C4-2B (cell line): ENCODE data around the gene HIPK3.

Experiments
- H3K27ac ChIP-seq: fragments of 450-650 bp; 2 replicates; pipeline ENCODE4 v1.5.1; 2017
- ZFX ChIP-seq: fragments of 450-650 bp; IDR thresholded peaks from 2 replicates; pipeline ENCODE4 v1.6.1; 2017
- TF ChIP-seq, protein P1 (sequence below): fragments of 450-650 bp; conservative IDR thresholded peaks from 2 replicates; pipeline ENCODE4 v1.5.1; 2017; ENCODE audit warnings: mild to moderate bottlenecking

The HIPK3 gene

DNA sequence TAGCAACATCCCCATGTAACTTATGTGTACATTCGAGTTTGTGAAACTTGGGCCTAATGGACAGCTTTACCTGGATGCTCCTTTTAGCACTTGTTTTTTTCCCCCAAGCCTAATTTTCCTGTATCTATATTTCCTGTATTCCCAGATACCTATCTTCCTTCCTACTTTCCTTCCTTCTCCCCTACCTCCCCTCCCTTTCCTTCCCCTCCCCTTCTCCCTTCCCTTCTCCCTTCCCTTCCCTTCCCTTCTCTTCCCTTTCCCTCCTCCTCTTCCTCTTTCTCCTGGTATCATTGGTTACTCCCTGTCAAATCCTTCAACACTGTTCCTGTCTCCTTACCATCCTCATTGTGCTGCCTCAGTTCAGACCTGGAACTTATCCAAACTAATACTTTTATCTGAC, 111.8 kb downstream of the HIPK3 start:
- TF ChIP-seq, protein P1, sequence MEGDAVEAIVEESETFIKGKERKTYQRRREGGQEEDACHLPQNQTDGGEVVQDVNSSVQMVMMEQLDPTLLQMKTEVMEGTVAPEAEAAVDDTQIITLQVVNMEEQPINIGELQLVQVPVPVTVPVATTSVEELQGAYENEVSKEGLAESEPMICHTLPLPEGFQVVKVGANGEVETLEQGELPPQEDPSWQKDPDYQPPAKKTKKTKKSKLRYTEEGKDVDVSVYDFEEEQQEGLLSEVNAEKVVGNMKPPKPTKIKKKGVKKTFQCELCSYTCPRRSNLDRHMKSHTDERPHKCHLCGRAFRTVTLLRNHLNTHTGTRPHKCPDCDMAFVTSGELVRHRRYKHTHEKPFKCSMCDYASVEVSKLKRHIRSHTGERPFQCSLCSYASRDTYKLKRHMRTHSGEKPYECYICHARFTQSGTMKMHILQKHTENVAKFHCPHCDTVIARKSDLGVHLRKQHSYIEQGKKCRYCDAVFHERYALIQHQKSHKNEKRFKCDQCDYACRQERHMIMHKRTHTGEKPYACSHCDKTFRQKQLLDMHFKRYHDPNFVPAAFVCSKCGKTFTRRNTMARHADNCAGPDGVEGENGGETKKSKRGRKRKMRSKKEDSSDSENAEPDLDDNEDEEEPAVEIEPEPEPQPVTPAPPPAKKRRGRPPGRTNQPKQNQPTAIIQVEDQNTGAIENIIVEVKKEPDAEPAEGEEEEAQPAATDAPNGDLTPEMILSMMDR, result no peak
- no peak for TF ChIP-seq ZFX
- H3K27ac ChIP-seq, result no peak overlapping the region

DNA sequence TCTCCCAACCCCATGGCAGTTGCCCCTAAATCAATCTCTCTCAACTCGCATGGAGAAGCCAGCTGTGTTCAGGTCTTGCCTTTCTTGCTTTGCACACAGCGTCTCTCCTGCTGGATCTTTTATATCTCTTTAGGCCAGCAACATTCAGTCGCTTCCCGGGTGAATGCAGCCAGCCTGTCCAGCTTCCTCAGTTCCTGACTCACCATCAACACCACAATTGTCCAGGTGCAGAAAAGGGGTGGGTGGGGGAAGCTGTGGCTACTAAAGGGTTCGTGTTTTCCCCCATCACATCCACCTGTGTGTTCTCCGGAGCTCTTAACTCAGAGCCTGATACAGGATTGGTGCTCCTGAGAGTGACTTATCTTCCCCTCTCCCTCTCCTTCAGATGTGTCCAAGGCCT, 116.5 kb downstream of the HIPK3 start:
- no peak for TF ChIP-seq ZFX
- TF ChIP-seq, protein P1, result no peak
- no peak overlapping the region for H3K27ac ChIP-seq

DNA sequence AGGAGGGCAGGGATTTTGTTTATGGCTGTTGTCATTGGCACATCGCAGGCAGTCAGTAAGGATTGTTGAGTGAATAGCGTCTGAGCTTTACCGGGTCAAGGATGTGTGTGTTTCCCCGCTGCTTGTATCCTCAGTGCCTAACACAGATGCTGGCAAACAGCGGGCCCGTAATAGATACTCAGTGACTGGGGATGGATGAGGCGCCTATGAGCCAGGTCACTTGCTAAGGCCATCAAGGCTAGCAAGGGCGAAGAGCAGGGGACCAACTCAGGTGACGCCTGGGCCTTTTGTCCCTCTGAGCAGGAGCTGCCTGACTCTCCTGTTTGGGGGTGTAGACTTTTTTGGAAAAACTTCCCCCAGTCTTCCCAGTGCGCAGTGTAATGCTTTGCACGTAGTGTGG, 118.1 kb downstream of the HIPK3 start:
- no peak for TF ChIP-seq ZFX
- TF ChIP-seq, protein P1, result no peak
- H3K27ac ChIP-seq, result no peak overlapping the region

DNA sequence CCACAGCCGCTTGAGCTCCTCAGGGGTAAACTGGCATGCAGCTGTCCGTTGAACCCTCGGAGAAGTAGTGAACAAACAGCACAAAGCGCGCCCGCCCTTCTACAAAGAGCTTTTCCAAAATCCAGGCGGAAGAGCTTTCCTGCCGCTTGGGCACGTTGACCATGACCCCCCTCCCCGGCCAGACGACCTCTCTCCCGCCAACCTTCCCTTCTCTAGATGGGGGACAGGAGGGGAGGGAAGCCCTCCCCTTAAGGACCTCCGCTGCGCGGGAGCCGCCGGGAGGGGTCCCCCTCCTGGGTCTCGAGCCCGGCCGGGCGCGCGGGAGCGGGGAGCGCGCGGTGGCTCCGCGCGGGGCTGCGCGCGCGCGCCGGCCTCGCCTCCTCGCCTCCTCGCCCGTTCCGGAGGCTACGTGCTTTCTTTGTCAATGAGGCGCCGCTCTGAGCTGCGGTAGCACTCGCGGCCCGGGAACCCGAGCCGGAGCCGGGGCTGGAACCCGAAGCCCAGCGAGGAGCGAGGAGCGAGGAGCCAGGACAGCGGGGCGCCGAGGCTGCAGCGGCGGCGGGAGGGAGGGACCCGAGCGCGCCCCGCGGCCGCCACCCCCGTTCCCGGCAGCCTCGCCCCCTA, 118.6 kb downstream of the HIPK3 start, which contains the start of gene KIAA1549L:
KIAA1549L (plus strand) TSS at position 421 of the 624 bp plus-strand sequence.
- no peak for TF ChIP-seq ZFX
- TF ChIP-seq, protein P1, result no peak

DNA sequence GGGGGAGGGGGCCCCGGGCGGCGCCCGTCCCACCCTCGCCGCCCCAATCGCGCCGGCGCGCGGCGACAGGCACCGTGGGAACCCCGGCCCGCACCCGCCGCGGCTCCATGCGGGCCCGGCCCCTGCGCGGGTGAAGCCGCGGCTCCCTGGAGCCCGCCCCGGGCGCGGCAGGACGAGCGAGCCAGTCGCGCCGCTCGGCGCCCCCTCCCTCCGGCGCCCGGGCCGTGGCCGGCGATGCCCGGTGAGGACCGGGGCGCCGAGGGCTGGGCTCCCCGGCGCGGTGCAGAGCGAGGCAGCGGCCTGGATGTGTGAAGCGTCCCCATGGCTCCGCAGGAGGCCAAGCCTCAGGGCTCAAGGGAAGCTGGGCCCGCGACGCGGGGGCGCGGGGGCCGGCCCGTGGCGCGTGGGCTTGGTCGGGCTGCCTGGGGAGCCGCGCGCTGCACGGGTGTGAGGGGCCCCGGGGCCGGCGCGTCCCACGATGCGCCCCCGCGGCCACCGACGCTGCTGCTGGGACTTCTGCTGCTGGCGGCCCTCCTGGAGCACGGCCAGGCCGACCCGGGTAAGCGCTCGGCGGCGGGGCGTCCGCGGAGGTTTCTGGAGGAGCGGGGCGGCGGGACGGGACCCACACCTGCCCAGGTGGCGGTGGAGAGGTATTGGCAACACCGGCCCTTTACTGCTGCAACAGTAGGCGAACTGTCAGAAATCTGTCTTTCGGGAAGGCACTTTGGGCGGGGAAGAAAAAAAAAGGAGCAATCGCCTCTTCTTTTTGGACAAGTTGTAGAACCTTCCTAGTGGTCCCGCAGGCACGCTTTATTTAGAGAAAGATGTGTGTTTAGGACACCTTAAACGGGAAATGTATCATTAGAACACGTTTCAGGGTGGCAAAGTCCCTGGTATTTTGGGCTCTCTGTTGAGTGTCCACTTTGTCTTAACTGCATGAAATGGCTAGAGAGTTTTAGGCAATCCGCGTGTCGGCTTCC, 119.4 kb downstream of the HIPK3 start:
- no peak overlapping the region for H3K27ac ChIP-seq

More for the DNA sequence above, 118.6 kb downstream of the HIPK3 start, which contains the start of gene KIAA1549L:
- no peak within 1 kb of the TSS for H3K27ac ChIP-seq

DNA sequence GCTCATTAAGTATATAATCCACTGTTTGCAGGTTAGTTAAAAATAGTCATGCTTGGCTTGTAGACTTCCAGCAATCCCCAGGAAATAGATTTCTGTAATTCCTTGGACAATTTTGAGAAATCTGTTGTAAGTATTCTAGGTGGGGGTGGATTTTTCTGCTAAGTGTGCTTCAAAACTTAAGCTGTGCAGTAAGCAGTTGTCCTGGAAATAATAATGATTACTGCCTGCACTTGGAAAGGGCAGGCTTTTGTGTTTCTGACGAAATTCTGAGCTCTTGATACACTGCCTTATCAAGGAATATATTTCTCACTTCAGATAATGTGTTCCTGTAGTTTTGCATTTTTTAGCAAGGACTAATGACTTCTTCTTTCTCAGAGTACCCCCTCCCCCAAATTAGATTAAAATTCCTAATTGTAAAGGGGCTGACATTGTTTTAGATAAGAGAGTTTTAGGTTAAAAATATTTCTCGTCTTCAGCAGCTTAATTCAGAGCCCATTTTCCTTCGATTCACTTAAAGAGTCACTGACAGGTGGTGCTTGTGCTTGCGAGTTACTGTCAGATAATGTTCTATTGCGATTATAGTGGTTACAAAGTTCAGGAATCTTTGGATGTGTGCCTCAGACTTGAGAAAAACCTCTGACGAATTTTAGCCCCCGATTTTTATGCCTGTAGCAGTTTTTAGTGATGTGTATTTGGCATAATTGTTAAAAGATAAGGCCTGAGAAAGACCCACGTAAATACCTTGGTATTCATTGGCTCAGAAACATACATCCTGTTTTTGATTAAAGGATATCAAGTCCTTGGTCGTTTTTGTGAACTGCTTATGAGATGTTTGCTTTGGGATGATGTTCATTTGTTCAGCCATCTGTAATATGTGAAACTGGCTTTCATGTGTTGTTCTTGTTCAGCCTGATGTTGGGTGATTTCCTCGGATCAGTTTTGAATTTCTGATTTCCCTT, 120.5 kb downstream of the HIPK3 start:
- TF ChIP-seq ZFX, result no peak
- TF ChIP-seq, protein P1, result no peak
- H3K27ac ChIP-seq, result no peak overlapping the region

More for the DNA sequence above, 119.4 kb downstream of the HIPK3 start:
- no peak for TF ChIP-seq ZFX
- TF ChIP-seq, protein P1, result no peak
